CD4-positive, alpha-beta T cell treated with Interferon alpha-2 for 1 hour (primary cell): ENCODE data around the gene KCNIP3.
"Not testable (repeated sequence)": the region's sequence is repeated elsewhere in the genome, so short reads cannot be mapped to it uniquely, and the experiment has no call there.

Experiments used
- DNase-seq, 2 donors: peaks; one replicate each; pipeline ENCODE4 v3.0.0-alpha.2; 2020 to 2022

Gene KCNIP3

DNA sequence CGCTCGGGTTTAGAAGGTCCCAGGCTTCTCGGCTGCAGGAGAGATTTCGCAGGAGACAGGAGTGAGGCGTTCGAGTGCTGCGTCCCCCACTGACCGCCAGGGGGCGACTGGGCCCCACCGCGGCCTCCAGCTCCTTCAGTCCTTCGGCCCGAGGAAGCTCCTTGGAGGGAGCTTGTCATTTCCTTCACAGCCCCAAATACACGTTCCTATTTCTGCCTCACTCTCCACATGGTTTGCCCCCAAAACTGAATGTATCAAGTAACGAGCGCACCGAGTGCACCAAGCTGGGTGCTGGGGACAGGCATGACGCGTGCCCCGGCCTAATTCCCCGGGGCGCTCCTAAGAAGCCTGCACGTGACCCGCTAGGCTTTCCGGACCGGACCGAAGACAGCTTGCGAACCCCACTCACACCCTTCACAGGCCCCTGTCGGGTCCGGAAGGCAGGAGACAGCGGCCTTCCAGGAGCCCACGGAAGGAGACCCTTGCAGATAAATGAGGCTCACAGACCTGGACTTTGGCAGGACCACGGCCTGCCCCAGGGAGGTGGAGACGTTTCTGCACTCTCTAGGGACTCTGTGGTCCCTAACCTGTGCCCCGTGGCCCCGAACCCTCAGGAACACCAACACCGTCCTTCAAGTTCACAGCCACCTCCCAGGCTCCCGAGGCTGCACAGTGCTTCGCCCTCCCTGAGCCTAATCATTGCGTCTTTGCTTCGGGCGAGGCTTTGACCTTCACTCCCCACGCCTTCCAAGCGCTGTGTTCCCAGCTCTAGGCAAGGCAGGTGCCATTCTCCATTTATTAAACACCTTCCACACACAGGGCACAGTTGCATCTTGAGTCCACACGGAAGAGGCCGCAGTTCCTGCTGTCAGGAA lies 92.3 kb downstream of the KCNIP3 start:
- peak in 1 of 2 donors; percentile 35 for DNase-seq

DNA sequence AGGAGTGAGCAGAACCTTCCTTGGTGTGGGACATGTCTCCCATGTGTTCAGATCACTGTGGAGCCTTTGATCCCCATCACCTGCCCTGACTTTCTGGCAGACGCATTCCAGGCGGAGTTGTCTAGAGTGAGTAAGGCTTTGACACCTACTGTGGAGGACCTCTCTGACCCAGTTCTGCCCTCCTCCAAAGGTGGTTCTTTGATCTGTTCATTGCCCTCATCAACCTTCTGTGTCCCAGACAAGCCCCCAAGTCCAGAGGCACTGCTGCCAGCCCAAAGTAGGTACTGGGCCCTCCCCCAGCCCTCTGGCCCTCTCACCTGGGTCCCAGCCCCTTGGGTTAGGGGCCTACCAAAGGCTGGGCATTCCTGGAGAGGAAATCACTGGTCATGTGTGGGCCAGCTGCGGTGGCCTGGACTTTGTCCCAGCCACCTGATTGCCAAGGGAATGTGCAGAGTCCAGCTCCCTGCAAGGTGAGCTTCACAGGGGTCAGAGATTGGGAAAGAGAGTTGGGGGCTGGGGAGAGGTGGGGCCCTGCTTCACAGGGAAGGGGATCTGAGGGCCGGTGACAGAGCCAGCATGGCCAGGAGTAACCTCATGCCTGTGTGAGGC lies 93.2 kb downstream of the KCNIP3 start:
- DNase-seq = no peak

DNA sequence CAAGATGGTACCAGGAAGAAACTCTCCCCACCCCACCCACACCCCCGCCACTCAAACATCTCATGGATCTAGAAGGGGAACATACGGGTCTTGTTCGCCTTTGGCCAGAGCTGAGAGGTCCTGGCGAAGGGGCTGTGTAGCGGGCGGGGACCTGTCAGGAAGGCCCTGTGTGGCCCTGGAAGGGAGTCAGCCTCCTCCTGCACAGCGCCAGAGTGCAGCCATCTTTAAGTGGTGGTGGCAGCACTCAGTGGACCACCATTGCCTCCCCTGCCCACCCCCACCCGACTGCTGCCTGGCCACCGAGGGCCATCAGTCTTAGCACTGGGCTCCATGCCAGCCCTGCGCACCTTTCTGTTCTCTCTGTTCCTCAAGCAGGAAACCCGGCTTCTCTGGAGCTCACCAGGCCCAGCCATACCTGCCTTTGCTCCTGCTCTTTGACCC lies 93.8 kb downstream of the KCNIP3 start:
- no peak for DNase-seq

DNA sequence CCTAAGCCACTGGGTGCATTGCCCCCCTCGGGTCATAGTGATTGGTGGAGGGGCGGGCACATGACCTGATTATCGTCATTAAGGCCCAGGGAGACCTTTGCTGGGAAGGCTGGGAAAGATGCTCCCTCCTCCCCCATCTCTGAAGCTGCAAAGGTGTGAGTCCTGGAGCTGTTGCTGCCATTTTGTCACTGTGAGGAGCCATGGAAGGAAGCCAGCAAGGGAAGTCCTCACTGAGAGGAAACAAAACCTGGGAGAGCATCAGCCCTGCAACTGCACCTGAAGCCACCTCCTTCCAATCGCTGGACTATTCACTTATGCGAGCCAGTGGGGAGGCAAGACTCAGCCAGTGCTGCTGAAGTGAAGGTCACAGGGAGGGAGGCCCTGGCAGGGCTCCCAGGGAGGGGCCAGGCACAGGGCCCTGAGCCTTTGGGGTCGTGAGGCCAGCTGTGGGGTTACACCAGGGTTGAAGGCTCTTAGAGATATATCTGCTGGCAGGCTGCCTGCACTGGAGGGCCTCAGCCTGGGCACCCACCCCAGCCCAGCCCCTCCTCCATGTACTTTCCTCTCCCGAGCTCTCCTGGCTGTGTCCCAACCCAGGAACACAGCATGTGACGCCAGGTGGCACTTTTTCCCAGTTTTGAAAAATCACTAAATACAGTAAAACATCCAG lies 94.6 kb downstream of the KCNIP3 start:
- no peak for DNase-seq

DNA sequence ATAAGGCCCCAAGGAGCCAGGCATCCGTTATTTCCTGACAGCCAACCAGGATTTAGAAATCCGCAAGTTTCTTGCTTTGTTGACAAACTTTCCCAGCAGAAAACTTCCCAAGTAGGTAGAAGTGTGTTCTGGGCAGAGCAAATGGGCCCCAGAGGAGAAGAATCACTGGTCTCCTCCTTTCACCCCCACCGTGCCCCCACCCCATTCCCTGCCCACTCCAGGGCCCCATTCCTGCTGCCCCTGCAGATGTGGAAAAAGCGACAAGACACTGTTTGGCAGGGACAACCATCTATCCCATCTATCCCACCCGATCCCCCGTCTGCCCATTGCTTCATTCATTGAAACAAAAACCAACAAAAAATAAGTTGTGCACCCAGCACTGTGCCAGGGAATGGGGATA lies 95.2 kb downstream of the KCNIP3 start:
- no peak for DNase-seq

DNA sequence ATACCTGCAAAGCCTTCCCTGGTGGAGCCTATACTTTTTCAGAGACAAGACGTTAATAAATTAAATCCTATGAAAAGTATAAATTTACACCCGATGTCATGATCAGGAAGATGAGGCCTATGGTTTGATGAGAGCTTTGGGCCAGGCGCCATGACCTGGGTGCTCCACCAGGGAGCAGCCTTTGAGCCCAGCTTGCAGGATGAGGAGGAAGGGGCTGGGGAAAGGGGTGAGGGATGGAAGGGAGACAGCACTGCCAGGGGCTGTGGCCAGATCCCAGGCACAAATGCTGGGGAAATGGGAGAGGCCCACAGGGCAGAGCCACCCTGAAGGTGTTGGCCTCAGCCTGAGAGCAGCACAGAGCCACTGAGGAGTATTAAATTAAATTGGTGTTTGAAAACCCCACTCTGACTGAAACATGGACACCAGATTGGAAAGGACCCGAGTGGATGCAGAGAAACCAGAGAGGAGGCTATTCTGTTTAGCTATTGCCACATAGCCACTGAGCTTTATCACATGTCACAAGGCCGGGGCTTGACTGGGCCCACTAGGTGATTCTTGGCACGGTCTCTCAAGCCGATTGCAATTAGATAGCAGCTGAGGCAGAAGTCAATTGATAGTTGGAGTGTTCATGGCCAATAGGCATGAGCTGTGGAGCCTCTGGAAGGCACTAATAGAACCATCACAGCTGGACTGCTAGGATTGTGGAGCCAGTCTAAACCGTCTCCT lies 95.7 kb downstream of the KCNIP3 start:
- no peak for DNase-seq

DNA sequence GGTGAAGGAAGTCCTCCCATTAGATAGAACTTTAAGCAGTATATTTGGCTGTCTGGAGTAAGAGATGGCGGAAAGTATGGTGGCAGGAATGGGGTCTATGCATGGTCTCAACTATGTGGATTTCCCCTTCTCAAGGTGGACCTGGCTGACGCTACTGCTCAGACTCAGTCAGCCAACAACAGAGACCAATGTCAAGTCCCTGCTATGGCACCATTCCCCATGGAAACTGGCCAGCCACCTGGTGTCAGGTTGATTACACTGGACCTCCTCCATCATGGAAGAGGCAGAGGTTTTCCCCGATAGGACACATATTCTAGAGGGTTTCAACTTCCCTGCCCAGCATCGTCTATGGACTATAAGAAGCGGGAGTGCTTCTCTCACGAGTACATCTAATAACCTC lies 96.8 kb downstream of the KCNIP3 start:
- no peak for DNase-seq

DNA sequence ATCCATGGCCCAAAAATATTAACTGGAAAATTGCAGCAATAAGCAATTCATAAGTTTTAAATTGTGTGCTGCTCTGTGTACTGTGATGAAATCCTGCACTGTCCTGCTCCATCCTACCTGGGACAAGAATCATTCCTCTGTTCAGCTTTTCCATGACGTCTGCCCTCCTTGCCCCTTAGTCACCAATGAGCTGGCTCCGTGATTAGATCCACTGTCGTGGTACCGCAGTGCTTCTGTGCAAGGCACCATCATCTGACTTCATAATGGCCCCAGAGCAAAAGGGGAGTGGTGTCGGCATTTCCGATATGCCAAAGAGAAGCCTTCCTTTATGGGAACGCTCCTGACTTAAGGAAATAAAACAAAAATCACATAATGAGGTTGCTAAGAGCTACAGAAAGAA lies 101.9 kb downstream of the KCNIP3 start:
- DNase-seq = no peak

DNA sequence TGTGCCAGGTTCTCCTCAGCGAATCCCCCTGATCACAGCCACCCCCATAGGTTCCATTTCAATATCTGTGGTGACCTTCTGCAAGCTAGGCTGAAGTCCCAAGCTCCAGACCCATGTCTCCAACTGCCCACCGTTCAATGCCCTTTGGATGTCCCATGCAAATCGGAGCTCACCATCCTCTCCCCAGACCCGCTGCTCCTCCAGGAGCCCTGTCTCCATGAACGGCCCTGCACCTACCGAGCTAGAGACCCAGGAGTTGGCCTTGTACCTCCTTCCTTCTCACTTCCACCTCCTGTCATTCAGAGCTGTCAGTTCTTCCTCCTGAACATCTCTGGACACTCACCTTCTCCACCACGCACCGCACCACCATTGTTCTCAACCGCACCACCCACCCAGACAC lies 104.3 kb downstream of the KCNIP3 start:
- no peak for DNase-seq

DNA sequence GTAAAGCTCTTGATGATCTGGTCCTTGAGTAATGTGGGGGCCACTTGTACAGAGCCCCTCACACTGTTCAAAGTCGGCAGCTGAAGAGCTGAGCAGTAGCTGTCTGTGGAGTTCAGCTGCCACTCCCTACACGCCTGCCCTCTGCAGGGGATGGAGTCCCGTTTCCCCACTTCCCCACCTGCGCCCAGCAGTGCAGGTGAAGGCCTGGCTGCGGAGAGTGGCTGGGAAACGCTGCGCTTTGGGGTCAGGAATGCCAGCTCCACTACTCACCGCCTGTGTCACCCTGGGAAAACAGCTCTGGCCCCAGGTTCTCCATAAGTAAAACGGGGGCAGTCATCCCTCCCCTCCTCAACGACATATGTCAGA lies 104.8 kb downstream of the KCNIP3 start:
- not testable (repeated sequence) for DNase-seq

DNA sequence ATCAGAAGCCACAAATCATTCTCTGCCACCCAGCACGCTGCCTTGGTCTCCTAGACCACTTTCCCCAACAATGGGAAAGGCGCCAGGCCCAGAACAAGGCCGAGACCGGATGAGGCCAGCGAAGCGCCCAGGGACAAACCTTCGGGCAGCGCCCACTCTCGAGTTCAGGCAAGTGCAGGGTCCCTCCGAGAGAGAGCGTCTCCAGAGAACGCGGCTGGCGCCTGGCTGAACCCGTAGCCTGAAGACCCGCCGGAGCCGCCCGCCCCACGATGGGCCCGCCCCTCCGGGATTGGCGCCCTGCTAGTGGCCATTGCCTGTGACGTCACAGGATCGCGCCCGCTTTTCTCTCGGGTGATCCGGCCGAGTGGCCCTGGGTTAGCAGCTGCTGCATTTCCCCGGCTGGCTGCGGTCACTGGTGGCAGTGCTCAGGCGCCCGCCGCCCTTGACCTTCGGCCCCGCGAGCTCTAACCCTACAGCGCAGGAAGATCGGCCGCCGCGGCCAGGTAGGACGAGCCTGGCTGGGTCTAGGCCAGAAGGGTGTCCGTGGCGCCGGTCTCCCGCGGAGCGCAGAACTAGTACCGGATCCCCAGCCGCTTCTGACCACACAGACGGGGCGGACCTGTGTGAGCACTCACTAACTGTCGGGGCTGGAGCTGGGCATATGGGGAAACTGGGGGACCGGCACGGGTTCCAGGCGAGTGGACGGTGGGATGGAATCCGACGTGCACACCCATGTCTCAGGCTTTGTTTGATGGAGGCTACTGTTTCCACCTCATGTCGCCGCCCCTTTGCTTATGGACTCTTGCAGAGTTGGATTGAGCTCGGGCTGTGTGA lies 105.4 kb downstream of the KCNIP3 start, which contains the start of gene FAHD2A:
FAHD2A (plus strand) TSS at position 339 of the 834 bp plus-strand sequence. CDS start 2,851 bp downstream, outside the sequence.
- DNase-seq = peak; percentile 90 to 92

DNA sequence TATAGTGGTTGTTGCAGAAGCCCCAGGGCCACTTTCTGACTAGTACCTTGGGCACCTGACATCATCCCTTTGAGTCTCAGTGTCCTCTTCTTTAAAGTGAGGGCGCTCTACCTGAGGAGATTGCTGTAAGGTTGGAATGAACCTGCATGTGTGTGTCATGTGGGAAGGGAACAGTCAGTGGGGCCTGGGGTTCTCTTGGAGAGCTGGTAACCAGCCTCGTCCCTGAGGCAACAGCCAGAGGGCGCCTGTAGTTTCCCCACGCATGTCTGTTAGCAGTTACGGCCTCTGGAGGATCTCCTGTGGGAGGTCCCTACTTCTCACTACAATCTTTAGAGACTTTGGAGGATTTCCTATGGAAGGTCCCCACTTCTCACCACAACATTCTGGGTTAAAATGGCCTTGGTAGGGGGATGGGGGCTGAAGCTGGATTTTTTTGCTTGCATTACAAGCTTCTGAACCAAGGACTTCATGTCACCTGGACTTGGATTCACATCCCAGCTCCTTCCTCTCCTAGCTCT lies 106.1 kb downstream of the KCNIP3 start:
- DNase-seq = peak in 1 of 2 donors; percentile 45

DNA sequence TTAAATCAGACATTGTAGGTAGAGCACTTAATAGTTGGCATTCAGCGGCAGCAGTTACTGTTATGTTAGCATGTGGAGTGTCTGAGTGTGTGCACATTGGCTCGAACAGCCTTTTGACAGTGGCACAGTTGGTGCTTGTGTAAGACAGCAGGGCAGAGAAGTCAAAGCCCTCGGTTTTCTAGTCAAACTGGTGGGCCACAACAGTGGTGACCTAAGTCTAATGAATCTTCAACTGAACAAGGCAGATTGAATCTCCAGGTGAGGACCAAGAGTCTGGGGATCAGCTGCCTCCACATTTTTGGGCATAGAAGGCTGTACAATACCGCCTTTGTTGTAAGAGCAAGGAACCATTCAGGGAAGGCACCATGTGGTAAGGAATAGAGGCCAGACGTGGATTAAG lies 106.7 kb downstream of the KCNIP3 start:
- DNase-seq = not testable (repeated sequence)

DNA sequence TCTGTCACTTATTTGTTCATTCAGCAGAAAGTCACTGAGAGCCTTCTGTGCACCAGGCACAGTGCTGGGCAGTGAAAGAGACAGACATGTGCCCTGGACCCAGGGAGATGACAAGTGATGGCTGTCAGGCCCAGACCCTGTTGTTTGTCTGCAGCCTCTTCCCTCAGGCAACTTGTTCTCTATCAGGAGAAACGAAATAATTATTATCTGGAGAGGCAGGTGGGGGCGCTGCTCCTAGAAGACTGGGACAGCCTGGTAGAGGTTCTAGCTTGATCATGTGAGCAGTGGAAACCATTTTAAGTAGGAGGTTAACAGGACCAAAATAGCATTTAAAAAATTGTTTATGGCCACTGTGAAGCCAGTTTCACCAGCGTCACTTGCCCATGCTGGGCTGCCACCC lies 107.5 kb downstream of the KCNIP3 start:
- DNase-seq = not testable (repeated sequence)

DNA sequence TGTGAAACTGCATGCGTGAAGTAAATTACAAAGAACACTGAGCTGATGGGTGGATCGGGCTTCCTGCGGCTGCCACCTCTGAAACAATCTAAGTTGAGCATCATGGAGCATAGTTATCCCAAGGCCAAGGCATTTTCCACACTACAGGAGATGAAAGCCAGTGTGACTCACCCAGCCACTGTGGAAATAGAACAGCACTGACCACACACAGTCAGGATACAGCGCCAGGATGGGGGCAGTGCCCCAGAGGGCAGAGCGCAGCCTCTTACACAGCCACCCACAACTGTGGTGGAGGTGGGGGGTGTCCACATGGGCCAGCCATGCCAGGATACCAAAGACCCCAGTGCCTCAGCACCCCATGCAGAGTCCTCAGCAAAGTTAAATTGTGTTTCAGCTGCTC lies 114.1 kb downstream of the KCNIP3 start:
- DNase-seq = not testable (repeated sequence)

DNA sequence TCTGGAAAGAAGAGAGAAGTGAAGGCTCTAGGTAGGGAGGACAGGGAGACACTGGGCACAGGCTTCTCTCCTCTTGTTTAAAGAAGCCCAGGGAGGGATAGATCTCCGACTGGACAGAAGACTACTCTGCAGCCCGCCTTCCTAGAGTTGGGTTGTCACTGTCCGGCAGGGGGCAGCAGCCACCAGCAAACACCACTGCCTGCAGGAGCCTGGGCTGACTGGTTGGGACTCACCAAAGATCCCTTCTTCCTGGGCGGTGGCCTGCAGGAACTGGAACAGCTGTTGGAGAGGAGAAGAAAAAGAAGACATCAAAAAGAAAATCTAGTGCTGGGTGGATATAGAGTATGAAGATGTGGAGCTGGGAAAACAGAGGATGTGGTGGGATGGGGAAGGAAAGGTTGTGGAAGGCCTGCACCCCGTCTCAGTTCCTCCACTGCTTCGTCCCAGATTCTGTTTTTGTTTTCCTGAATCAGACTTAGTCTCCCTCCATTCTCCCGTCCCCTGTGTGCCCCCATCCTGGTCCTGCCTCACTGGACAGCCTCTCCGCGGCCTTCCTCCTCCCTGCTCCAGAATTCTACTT lies 117.0 kb downstream of the KCNIP3 start:
- peak; percentile 29 to 59 for DNase-seq

DNA sequence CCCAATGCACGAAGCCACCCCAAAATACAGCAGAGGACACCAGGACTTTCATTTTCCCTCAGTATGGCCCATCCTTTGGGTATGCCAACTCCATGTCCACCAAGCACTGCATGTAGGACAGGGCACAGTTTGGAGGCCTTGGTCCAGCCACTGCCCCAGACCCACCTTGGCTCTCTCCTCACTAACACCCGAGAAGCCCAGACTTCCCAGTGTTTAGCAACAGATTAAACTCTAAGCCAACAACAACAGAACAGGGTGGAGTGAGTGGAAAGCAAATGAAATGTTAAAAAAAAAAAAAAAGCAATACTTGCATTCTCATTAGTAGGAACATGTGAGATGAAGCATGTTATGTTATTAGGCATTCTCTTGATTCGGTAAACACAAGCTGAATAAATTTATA lies 118.0 kb downstream of the KCNIP3 start:
- DNase-seq = not testable (repeated sequence)

DNA sequence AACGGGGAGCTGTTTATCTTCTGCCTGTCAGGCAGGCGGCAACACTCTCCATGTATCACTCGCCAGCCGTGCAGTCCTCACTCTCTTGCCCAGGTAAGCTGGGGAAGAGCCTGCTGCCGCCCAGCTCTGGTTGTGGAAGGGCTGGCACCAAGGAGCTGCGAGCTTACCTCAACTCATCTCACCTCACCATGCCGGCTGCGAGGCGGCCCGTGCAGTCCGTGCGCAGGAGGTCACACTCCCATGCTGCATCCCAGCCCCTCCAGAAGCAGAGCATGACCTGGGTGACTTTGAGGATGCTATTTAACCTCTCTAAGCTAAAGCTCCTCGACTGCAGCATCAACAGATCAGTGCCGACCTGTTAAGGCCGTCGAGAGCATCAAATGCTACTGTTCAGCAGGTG lies 118.4 kb downstream of the KCNIP3 start:
- DNase-seq = not testable (repeated sequence)

DNA sequence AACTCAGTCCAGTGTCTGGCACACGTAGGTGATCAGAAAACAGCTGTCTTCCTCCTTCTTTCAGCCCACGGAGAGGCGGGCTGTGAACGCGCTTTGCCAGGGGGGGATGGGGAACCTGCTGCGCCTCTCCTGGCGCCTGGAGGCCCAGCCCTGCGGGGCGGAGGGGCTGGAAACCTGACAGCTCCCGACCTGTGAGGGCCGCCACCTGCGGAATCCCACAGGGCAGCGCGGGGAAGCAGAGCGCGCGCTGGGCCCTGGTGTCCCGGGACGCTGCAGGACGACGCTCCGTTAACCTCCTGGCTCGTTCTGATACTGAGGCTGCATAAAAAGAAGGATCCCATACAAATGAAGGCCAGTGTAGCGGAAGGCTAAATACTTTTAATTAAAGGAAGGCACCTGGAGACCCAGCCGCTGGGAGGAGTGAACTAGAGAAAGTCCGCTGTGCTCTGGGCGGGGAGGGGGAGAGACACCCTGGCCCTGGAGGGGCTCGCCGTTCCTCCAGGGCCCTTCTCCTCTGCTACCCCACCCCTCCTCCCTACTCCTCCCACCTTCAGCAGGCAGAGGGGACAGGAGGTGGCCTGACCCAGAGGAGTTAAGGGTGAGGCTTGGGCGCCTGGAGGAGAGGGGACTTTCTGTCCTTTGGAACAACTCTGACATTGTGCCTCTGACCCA lies 130.2 kb downstream of the KCNIP3 start:
- DNase-seq = not testable (repeated sequence)

DNA sequence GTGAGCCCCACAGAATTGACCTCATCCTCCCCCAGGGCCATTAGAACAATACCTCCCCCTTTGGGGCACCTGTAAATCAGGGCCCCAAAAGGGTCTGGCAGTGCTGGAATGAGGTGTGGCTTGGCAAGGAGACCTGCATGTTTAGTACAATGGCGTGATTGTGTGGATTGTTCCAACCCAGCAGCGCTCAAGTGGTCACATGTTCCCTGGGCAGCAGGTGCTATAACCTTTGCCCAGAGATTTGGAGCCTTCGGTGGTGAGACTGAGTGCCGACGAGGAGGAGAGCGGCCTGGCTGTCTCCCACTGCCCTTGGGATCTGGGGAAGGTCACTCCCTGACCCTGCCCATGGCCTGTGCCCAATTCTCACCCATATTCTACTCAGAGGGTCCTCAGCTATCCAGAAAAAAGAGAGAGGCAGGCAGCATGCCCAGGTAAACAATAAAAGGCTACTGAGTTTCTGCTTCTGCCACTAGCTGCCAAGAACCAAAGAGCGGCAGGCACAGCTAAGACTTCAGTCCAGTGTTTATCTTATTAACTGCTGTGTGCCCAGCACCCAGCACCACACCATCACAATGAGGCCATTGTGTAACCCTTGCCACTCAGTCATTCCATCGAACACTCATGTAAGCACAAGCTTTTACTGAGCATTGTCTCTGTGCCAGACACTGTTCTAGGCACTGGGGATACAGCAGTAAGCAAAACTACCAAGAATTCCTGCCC lies 132.8 kb downstream of the KCNIP3 start:
- not testable (repeated sequence) for DNase-seq
